GM12892 (cell line): ENCODE data around the gene PCNX1.

Source experiments
- POLR2A ChIP-seq: IDR thresholded peaks from 2 replicates; pipeline ENCODE4 v1.6.1; 2011; ENCODE audit warnings: low read depth, low read length, control low read depth
- POLR2AphosphoS5 ChIP-seq: IDR thresholded peaks from 2 replicates; pipeline ENCODE4 v1.6.1; 2011; ENCODE audit warnings: low read depth, low read length, control low read depth

DNA sequence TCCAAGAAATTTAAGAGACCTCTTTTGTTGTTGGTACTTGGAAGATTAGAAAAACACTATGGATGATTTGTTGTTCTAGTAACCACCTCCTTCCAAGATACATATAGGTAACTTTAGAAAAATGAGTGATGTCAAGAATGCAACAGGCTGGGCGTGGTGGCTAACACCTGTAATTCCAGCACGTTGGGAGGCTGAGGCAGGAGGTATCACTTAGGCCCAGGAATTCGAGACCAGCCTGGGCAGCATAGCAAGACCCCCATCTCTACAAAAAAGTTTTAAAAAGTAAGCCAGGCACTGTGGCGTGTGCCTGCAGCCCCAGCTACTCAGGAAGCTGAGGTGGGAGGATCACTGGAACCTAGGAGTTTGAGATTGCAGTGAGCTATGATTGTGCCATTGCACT, 97.8 kb downstream of the PCNX1 start:
- TF ChIP-seq POLR2A (no peak), POLR2AphosphoS5 (no peak)
